GM12865 (cell line): Measurements from ENCODE around the gene DLG3.
A peak's percentile ranks its signal among the peaks of the same experiment; 100 is the strongest.
"Not testable (repeated sequence)": the region's sequence is repeated elsewhere in the genome, so short reads cannot be mapped to it uniquely, and the experiment has no call there.

ENCODE experiments used
- DNase-seq: peaks from one replicate; pipeline ENCODE4 v3.0.0; 2010; ENCODE audit warnings: low read depth
- H3K4me3 ChIP-seq: 2 replicates; pipeline ENCODE4 v1.5.1; 2011; ENCODE audit warnings: mild to moderate bottlenecking, low read depth, low read length, control low read depth
- CTCF ChIP-seq: IDR thresholded peaks from 2 replicates; pipeline ENCODE4 v1.5.1; 2011; ENCODE audit warnings: low read length, control low read depth, low read depth, inconsistent platforms; ENCODE audit not compliant: insufficient read depth; ENCODE audit errors: missing control alignments

Gene DLG3

GRCh38 chrX:70444326-70444945, at the start of gene DLG3:
Gene DLG3 (plus strand): TSS chrX:70444835. CDS start chrX:70445202, 367 bp downstream.
- DNase-seq, result no peak
- TF ChIP-seq CTCF, result no peak
- no peak within 1 kb of the TSS for H3K4me3 ChIP-seq

GRCh38 chrX:70398899-70399298, 45.7 kb upstream of the DLG3 start:
- DNase-seq, result no peak
- H3K4me3 ChIP-seq, result no peak overlapping the region
- TF ChIP-seq CTCF, result no peak

GRCh38 chrX:70400181-70400580, 44.5 kb upstream of the DLG3 start:
- H3K4me3 ChIP-seq, DNase-seq: not testable (repeated sequence)

- H3K4me3 ChIP-seq, result no peak overlapping the region
- no peak for DNase-seq
Measured at GRCh38 chrX:70402721-70403120, 41.9 kb upstream of the DLG3 start.

GRCh38 chrX:70405003-70405402, 39.6 kb upstream of the DLG3 start:
- TF ChIP-seq CTCF, result no peak
- DNase-seq, result no peak
- no peak overlapping the region for H3K4me3 ChIP-seq

More at GRCh38 chrX:70402721-70403120, 41.9 kb upstream of the DLG3 start:
- no peak for TF ChIP-seq CTCF

GRCh38 chrX:70410921-70411320, 33.7 kb upstream of the DLG3 start:
- H3K4me3 ChIP-seq, result no peak overlapping the region
- DNase-seq, result no peak
- no peak for TF ChIP-seq CTCF

- TF ChIP-seq CTCF, result no peak
- H3K4me3 ChIP-seq, result no peak overlapping the region
- DNase-seq, result peak; percentile 32
Measured at GRCh38 chrX:70411475-70411874, 33.2 kb upstream of the DLG3 start.

GRCh38 chrX:70421618-70422017, 23.0 kb upstream of the DLG3 start:
- no peak for TF ChIP-seq CTCF
- no peak overlapping the region for H3K4me3 ChIP-seq
- DNase-seq, result no peak
